Activated CD8-positive, alpha-beta memory T cell treated with anti-CD3 and anti-CD28 coated beads, Interleukin-2, amount 50 U/mL, for 24 hours (primary cell): ENCODE measurements around the gene NHLH1.

Source experiments
- DNase-seq: peaks from one replicate; pipeline ENCODE4 v3.0.0-alpha.2; 2020; ENCODE audit errors: extremely low read depth

NHLH1 gene

GRCh38 chr1:160358073-160358472 is 8.8 kb upstream of the NHLH1 start:
- DNase-seq, result no peak

GRCh38 chr1:160359559-160360226 is 7.2 kb upstream of the NHLH1 start:
- DNase-seq, result no peak

GRCh38 chr1:160360227-160360695 is 6.6 kb upstream of the NHLH1 start:
- DNase-seq, result no peak

GRCh38 chr1:160361199-160361598 is 5.7 kb upstream of the NHLH1 start:
- DNase-seq, result no peak

- no peak for DNase-seq
Observed at GRCh38 chr1:160361814-160362167, 5.1 kb upstream of the NHLH1 start.

- DNase-seq, result no peak
Observed at GRCh38 chr1:160362168-160362957, 4.5 kb upstream of the NHLH1 start.

- DNase-seq, result no peak
Observed at GRCh38 chr1:160363010-160363409, 3.9 kb upstream of the NHLH1 start.

- no peak for DNase-seq
Observed at GRCh38 chr1:160363951-160364735, 2.7 kb upstream of the NHLH1 start.

- DNase-seq, result no peak
Observed at GRCh38 chr1:160365325-160365724, 1.5 kb upstream of the NHLH1 start.

GRCh38 chr1:160367516-160367900 is 637 bp downstream of the NHLH1 start:
- no peak for DNase-seq

GRCh38 chr1:160367934-160368923 is 1.4 kb downstream of the NHLH1 start:
- DNase-seq, result no peak

GRCh38 chr1:160369087-160369486 is 2.2 kb downstream of the NHLH1 start:
- no peak for DNase-seq

- DNase-seq, result no peak
Observed at GRCh38 chr1:160370561-160371345, 3.9 kb downstream of the NHLH1 start.

- DNase-seq, result no peak
Observed at GRCh38 chr1:160371346-160371631, 4.4 kb downstream of the NHLH1 start.

GRCh38 chr1:160371756-160372155 is 4.9 kb downstream of the NHLH1 start:
- no peak for DNase-seq

GRCh38 chr1:160373696-160374095 is 6.8 kb downstream of the NHLH1 start:
- no peak for DNase-seq

- no peak for DNase-seq
Observed at GRCh38 chr1:160374306-160375110, 7.6 kb downstream of the NHLH1 start.

GRCh38 chr1:160375788-160376524 is 9.1 kb downstream of the NHLH1 start:
- no peak for DNase-seq

GRCh38 chr1:160376525-160377131 is 9.8 kb downstream of the NHLH1 start:
- no peak for DNase-seq
